Measurements from ENCODE around the gene CDKN1A.
"Not testable (repeated sequence)": the region's sequence is repeated elsewhere in the genome, so short reads cannot be mapped to it uniquely, and the experiment has no call there.

Gene CDKN1A

DNA sequence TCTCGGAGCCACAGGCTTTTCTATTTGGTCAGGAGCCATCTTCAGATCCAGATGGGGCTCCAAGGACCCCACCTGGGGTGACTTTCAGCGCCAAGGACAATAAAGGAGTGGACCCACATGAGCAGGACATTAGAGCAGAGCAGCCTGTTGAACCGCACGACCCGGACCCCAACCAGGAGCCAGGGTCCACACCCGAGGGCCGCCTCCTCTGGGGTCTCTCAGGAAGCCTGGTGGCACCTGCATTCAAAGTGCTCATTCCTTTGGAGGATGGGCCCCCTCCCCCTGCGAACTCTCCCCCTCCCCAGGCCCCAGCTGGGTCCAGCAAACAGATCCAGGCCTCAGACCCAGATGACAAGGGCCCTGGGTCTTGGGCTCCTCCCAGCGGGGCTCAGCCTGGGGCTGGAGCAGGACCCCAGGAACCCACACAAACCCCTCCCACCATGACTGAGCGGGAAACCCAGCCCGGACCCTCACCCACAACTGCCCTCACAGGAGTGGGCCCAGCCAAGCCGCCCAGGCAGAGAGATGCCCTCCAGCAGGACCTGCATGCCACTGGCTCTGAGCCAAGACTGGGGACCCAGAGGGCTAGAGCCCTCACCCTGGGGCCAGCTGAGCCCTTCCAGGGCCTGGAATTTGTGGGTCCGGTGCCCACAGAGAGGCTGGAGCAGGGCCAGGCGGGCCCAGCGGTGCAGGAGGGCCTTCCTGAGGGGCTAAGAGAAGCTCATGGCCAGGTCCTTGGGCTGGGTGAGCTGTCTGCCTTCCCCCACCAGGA lies 43.0 kb downstream of the CDKN1A start:
- no peak for DNase-seq (ENCODE audit: low read depth)

DNA sequence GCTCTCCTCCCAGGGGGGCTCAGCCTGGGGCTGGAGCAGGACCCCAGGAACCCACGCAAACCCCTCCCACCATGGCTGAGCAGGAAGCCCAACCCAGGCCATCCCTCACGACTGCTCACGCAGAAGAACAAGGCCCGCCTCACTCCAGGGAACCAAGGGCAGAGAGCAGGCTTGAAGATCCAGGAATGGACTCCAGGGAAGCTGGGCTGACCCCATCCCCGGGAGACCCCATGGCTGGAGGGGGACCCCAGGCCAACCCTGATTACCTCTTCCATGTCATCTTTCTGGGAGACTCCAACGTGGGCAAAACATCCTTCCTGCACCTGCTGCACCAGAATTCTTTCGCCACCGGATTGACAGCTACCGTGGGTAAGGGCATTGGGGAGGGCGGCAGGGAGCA lies 43.9 kb downstream of the CDKN1A start:
- DNase-seq (ENCODE audit: low read depth) = no peak

DNA sequence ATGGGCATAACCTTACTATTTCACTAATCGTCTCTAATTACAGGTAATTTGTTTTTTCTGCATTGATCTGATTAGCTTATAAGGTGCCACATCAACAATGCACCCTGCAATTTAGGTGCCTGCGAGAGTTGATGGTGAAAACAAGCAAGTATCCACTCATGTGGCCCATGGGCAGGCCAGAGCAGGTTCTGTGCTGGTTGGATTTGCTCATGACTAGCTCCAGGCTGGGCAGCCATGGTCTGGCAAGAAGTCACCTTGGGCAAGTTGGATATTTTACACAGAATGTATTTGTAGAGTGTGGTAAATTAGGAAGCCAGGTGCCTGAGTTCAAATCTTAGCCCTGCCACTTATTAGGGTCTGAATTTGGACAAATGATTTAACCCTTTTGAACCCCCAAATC lies 44.4 kb downstream of the CDKN1A start:
- no peak for DNase-seq (ENCODE audit: low read depth)

DNA sequence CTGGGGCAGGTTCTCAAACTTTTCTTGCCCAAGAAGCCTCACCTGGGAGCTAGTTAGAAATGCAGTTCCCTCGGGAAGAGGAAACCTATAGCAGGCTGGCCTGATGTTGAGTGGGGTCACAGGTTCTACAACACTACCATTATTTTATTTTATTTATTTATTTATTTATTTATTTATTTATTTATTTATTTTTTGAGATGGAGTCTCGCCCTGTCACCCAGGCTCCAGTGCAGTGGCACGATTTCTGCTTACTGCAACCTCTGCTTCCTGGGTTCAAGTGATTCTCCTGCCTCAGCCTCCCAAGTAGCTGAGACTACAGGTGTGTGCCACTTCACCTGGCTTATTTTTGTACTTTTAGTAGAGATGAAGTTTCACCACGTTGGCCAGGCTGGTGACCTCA lies 45.5 kb downstream of the CDKN1A start:
- DNase-seq (ENCODE audit: low read depth) = not testable (repeated sequence)

DNA sequence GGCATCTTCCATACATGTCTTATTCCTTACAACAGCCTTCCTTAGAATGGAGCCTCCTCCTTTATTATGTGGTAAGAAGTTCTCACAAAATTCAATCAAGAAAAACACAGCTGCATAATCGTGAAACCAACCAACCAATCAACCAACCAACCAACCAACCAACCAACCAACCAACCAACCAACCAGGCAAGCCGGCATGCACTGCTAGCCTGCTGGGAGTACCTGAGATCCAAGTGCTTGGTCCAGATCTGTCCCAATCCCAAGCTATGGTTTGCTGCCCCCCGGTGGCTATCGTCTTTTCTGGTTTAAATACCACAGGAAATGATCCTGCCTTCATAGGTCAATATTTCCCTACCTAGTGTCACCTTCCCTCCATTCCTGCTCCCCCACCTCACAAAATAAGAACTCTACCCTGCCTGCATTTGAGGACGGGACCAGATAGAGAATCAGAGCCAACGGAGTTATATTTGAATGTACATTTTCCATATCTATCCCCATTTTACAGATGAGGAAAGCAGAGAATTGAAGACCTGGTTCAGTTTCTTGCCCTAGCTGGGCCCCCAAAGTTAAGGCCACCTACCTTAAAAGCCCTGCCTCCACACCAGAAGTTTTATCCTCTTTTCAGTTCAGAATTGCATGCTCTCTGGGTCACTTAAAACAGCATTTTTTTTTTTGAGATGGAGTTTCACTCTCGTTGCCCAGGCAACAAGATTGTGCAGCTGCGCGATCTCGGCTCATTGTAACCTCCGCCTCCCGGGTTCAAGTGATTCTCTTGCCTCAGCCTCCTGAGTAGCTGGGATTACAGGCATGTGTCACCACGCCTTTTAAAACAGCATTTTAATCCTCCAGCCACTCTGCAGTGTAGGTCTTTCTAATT lies 46.2 kb downstream of the CDKN1A start:
- peak; percentile 22 for DNase-seq (ENCODE audit: low read depth)

DNA sequence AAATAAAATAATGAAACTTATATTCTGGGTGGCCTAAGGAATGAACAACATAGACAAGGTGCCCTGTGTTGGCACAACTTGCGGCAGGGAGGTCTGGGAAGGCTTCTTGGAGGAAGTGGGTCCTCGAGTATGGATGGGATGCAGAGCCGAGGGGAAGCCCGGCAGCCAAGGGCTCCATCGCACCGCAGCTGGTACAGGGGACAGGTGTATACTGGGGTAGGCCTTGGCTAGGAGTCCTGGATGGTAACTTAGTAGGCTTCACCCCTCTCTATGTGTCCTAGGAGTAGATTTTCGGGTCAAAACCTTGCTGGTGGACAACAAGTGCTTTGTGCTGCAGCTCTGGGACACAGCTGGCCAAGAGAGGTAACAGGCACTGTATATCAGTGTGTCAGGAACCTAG lies 47.1 kb downstream of the CDKN1A start:
- DNase-seq (ENCODE audit: low read depth) = no peak

DNA sequence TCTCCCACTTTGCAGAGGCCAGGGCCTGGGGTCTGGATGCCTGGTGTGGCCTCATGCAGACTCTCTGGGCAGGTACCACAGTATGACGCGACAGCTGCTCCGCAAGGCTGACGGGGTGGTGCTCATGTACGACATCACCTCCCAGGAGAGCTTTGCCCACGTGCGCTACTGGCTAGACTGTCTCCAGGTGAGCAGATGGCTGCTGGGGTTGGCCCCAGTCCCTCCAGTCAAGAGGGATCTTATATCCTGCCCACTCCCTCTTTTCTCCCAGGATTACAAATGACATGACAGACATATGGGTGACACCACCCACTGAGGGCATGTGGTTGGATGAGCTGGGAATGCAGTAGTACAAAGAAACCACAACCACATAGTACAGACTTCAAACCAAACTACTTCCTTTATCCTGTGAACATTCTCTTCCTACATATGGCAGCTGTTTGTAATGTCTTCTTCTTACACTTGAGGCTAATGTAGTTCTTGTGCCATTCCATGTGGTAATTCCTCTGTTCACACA lies 49.0 kb downstream of the CDKN1A start:
- DNase-seq (ENCODE audit: low read depth) = no peak

DNA sequence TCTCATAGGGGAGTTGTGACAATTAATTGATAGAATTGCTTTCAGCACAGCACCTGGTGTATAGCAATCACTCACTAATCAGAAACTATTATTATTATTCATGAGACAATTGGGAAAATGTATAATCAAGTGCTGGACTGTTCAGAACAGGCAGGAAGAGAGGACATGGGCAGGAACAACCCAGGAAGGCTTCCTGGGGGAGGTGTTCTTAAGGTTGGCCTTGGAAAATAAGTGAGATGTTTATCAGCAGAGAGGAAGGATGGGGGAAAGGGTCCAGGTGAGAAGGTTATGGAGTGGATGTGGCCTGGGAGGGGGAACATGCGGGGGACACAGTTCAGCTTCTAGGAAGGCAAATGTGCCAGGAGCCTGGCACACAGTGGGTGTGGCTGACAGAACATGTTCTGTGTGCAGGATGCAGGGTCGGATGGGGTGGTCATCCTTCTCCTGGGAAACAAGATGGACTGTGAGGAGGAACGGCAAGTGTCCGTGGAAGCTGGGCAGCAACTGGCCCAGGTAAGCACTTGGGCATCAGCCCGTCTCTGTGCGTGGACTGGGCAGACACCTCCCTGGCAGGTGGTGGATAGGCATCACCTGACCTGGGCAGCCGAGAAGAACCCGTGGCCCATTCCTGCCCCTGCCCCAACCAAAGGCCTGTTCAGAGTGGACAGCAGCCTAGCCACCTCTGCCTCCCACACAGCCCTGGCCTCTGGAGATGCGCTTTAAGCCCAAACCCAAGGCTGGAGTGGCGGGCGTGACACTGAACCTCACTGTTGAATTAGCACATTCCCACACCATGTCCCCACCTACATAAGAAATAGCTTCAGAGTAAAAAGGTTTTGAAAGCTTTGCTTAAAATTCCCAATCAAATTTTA lies 50.0 kb downstream of the CDKN1A start:
- DNase-seq (ENCODE audit: low read depth) = no peak

DNA sequence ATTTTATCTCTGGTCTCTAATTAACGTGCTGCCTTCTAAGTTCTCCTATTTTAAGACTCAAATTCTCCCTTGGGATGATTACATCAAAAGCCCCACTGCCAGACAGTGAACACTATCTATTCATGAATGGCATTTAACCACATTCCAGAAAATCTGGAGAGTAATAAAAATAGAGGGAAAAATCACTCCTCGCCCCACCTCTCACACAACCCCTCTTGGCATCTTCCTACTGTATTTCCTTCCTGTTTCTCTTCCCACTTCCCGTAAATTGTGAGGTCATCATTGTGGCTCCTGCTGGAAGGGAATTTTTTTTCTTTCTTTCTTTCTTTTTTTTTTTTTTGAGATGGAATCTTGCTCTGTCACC lies 50.6 kb downstream of the CDKN1A start:
- no peak for DNase-seq (ENCODE audit: low read depth)

DNA sequence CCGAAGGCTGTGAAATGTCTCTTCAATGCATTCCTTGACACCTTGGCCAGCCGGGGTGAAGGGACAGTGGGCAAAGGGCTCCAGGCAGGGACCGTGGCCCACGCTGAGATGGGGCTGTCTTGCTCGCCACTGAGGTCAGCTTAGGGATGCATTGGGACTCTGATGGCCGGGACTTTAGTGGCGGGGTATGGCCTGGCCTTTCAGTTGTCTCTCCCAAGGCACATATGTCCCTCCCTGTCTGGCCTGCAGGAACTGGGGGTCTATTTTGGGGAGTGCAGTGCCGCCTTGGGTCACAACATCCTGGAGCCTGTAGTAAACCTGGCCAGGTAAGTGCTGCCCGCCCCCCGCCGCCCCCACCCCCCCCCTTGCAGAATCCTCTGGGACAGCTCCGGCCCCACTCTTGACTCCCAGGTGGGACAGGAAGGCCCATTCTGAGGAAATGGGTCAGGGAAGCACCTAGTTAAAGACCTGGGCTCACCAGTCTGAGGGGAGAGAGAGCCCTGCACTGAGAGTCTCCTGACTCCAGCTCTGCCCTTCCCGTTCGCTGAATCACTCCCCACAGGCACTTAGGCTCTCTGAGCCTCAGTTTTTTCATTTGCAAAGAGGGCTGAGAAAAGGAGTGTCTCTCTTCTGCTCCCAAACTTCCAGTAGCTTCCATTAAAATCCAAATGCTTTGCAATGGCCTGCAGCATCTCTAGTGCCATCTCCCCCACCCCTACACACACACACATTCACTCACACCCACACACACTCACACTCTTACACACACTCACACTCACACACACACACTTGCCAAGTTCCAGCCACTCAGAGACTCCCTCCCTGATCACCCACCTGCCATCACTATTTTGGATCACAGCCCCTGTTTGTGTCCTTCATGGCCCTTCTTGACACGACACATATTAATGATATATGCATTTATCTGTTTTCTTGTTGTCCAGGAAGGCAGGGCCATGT lies 52.2 kb downstream of the CDKN1A start:
- no peak for DNase-seq (ENCODE audit: low read depth)

DNA sequence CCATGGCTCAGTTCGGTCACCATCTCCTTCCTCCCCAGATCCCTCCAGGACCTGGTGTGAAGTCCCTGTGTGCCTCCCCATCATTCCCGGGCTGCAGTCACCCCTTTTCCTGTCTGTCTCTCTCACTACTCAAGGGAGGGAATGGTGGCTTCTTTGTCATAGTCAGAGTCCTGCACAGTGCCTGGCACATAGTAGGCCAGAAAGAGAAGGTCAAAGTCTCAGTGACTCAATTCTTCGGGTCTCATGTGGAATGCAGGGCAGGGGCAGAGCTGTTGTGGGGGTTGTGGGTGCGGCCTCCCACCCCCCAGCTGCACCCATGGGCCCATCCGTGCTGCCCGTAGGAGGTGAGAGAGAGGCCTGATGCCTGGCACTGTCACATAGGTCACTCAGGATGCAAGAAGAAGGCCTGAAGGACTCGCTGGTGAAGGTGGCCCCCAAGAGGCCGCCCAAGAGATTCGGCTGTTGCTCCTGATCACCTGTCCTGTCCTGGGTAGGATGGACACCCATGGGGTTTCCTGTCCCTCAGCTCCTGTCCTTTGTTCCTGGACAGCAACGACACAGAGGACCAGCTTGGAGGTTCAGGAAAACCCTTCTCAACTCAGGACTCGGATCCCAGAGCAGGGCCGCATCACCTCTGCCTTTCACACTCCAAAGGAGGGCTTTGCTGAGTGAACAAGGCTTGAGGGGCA lies 53.3 kb downstream of the CDKN1A start:
- no peak for DNase-seq (ENCODE audit: low read depth)

DNA sequence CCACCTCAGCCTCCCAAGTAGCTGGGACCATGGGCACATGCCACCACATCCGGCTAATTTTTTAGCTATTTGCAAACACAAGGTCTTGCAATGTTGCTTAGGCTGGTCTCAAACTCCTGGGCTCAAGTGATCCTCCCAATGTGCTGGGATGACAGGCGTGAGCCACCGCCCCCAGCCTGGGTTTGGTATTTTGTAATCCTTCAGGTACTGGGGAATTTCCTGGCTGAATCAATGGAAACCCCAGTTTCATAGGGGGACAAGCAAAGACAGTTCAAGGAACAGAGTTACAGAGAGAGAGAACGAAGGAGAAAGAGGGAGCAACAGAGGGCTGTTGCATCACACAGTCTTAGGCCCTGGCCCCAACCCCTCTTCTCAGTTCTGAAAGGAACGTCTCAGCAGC lies 54.8 kb downstream of the CDKN1A start:
- no peak for DNase-seq (ENCODE audit: low read depth)

DNA sequence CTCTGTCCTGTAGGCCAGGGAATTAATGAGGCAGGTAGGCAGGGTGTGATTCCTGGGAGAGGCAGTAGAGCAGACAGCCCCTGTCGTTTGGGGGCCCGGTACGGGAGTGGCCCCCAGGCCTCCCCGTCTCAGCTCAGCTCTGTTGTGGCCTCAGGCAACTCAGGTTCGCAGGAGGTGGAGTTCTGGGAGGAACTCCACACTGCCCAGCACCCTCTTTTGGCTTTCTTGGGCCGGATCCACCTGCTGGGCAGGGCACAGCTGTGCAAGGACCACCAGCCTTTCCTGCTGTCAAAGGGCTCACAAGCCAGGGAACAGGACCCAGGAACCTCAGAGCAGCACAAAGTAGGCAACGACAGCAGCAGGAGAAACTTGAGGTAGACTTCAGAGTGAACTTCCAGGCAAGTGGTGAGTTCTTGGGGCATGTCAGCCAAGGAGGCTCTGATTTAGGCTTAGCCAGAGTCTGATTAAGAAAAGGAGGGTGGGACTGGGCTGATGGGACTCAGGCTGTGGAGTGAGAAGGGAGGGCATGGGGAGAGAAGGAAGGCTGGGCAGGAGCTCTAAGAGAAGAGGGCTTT lies 56.1 kb downstream of the CDKN1A start:
- no peak for DNase-seq (ENCODE audit: low read depth)

DNA sequence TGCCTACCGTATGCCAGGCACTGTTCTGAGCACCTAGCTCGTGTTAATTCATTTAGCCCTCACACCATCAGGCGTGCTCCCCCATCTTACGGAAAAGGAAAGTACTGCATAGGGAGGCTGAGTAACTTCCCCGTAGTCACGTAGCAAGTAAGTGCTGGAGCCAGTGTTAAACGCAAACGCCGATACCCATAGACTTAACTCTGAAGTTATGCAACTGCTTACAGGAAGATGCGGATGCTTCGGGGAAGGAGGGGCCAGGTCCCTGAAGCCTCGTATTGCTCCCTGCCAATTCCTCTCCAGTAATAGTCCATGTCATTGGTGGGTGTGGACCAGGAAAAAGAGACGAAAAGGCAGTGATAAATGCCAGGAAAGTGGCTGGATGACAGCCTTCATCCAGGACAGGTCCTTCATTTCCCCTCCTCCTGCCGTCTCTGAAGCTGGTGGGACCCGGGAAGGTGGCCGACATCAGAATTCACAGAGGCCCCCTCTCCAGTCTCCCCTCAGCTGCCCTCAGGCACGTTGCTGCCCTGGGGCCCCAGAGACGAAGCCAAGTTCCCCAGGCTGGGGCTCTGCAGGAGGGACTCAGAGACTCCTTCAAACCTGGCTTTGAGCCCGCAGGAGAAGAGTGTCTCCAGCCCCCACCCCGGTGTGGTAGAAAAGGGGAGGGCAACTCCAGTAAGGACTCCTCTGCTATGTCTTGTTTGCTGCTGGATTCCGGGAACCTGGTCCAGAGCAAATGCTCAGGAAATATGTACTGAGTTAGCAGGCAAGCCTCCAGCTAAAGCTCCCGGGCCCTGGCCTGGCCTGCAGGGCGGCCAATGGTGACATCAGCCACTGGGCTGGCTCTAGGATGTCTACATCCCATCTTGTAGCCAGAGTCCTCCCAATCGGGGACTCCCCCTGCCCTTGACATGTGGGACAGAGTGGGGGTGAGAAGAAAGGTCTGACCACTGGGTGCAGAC lies 56.9 kb downstream of the CDKN1A start:
- no peak for DNase-seq (ENCODE audit: low read depth)
